ENCODE results near the gene KY.

DNA sequence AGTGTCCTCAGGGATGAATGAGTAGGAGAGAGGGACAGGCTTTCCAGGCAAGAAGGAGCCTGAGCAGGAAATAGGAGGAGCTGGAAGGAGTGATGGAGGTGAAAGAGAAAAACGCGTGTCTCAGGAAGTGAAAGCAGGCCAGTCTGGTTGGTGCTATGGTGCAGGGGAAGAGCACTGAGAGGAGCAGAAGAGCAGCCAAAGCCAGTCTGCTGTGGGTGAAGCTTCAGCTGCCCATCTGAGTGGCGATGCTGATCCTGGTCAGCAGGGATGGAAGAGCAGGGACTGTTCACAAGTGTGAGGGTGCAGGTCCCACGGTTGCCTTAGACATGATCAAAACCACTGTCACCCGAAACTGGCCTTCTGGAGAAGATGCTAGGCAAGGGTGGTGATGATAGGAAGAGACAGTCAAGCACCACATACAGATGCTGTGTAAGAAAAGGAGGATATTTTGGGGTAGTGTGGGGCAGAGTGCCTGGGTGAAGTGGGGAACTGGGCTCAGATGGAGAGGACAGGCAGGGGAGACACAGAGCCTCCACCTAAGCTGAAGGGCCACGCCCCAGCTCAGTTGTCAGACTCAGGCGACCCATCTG is 5.5 kb upstream of the KY start:
- TF ChIP-seq, protein P1, sequence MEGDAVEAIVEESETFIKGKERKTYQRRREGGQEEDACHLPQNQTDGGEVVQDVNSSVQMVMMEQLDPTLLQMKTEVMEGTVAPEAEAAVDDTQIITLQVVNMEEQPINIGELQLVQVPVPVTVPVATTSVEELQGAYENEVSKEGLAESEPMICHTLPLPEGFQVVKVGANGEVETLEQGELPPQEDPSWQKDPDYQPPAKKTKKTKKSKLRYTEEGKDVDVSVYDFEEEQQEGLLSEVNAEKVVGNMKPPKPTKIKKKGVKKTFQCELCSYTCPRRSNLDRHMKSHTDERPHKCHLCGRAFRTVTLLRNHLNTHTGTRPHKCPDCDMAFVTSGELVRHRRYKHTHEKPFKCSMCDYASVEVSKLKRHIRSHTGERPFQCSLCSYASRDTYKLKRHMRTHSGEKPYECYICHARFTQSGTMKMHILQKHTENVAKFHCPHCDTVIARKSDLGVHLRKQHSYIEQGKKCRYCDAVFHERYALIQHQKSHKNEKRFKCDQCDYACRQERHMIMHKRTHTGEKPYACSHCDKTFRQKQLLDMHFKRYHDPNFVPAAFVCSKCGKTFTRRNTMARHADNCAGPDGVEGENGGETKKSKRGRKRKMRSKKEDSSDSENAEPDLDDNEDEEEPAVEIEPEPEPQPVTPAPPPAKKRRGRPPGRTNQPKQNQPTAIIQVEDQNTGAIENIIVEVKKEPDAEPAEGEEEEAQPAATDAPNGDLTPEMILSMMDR (conservative IDR thresholded peaks at IDR 0.05; ENCODE audit: low read depth, low read length): no peak
- no peak for TF ChIP-seq EZH2 (IDR thresholded peaks at IDR 0.05; ENCODE audit: borderline replicate concordance, low read depth, low read length, poor library complexity, severe bottlenecking)
